GM12801 (cell line): ENCODE measurements around the gene VTCN1.

Experiments
- TF ChIP-seq, protein P1 (sequence below): IDR thresholded peaks from one replicate; pipeline ENCODE4 v1.5.1; 2011; ENCODE audit warnings: control low read depth; ENCODE audit not compliant: insufficient read length; ENCODE audit errors: extremely low read depth

Gene VTCN1

GRCh38 chr1:117208580-117208979 lies 2.1 kb downstream of the VTCN1 start:
- TF ChIP-seq, protein P1, sequence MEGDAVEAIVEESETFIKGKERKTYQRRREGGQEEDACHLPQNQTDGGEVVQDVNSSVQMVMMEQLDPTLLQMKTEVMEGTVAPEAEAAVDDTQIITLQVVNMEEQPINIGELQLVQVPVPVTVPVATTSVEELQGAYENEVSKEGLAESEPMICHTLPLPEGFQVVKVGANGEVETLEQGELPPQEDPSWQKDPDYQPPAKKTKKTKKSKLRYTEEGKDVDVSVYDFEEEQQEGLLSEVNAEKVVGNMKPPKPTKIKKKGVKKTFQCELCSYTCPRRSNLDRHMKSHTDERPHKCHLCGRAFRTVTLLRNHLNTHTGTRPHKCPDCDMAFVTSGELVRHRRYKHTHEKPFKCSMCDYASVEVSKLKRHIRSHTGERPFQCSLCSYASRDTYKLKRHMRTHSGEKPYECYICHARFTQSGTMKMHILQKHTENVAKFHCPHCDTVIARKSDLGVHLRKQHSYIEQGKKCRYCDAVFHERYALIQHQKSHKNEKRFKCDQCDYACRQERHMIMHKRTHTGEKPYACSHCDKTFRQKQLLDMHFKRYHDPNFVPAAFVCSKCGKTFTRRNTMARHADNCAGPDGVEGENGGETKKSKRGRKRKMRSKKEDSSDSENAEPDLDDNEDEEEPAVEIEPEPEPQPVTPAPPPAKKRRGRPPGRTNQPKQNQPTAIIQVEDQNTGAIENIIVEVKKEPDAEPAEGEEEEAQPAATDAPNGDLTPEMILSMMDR: no peak

GRCh38 chr1:117205368-117205767 lies 5.4 kb downstream of the VTCN1 start:
- TF ChIP-seq, protein P1: no peak

DNA sequence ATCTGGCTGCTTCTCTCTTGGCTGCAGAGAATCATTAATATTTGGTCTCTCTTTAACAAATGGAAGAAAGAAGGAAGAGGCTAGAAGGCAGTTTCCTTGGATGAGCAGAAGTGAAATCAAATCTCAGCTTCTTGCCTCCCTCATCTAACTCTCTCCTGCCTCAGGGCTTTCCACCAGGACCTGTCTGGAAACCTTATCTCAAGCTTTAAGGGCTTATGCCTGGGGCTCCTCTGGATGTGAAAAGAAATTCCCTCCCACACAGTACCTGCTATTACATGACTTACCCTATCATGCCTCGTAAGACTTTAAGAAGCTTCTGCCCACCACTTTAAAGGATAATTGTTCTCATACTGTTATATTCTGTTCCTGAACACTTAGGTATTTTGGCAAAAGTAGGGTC lies 8.9 kb downstream of the VTCN1 start:
- TF ChIP-seq, protein P1: no peak

DNA sequence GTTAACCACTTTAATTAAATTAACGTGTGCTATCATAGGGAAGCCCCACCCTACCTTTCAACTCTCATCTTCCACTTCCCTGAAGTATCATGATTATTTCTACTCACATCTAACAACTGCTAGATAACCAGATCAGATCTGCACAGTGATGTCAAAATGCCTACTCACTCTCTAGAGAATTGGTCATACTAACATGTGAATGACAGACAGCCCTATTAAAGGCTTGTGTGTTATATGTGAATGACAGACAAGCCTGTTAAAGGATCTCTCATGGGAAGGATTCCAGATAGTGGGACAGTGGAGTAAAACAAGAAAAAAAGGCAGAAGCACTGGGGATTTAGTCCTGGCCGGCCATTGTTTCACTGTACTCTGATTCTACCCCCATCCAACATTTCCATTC lies 12.6 kb downstream of the VTCN1 start:
- TF ChIP-seq, protein P1: no peak

DNA sequence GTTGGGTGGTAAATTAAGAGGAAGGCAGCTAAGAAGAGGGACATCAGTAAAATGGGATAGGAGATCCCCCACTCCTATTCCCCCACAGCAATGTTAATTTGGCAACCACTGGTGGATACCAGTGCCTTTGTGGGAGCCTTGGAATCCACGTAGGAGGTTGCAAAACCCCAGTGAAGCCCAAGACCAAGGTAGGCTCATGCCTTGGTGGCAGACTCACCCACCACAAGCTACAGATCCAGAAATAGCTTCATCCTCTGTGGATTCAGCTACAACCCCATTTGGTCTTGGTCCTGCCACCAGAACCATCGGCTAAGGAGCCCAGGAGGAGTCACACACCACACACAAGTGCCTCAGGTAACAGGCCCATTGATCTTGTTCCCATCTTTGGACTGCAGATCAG lies 21.0 kb downstream of the VTCN1 start:
- TF ChIP-seq, protein P1: no peak

DNA sequence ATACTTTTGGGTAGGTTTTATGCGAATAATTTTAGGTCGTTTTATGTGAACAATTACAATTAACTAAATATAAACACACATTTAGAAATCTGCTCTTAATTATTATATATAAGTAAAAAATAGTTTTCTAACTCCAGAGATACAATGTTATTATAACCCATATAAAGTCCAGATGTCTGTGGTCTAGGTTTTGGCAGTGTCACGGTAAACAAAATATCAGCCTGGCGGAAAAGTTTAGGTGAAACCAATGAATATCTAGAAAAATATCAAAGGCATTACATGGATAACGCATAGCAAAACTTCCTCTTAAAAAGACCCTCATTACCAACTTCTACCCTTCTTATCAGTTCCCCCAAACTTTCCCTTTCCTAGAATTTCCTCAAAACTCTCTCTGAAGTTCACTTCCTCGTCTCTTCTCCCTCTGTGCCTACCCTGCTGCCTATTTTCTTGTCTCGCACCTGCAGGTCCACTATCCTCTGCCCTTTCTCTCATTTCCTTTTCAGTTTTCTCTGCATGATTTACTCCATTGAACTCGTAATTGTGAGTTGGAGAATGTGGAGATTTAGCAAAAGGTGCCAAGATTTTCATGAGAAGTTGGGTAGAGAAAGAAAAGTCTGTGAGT lies 21.8 kb downstream of the VTCN1 start:
- TF ChIP-seq, protein P1: no peak

DNA sequence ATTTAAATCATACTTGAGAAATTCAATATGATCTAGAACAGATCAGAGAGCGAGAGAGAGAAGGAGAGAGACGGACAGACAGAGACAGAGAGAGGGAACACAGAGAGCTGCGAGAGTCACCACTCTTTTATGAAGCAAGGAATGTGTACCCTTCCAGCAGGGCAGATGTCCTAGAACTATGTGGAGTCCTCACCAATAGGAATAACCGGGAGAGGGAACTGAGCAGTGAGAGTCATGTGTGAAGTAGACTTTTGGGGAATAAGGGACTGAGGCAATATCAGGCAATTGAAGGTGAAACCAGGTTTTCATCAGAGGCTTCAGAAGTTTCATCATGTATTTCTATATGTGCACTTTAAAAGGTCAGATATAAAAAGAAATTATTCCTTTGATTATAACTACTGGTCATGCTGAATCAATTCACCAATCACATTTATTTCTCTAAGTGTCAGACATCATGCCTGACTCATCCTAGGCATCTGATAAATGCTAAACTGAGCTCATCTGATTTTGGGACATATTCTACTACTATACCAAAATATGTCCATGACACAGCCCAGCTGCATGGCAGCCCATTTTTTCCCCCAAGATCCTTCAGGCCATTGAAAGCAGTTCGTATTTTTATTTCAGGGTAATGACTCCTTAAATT lies 22.4 kb downstream of the VTCN1 start:
- TF ChIP-seq, protein P1: no peak
